ENCODE results near the gene NPW.

GRCh38 chr16:2046893-2047329 is 27.3 kb downstream of the NPW start:
- no peak for TF ChIP-seq SUZ12 (IDR thresholded peaks at IDR 0.05; ENCODE audit: extremely low read depth, insufficient read depth, insufficient read length)
- no peak for TF ChIP-seq YY1 (IDR thresholded peaks at IDR 0.05; ENCODE audit: insufficient read depth, insufficient read length)
- no peak for TF ChIP-seq ZNF274 (IDR thresholded peaks at IDR 0.05; ENCODE audit: low read depth, low read length)
